ENCODE results near the gene TPRN. TPM values are rescaled to one million over a fixed set of nuclear protein-coding genes. Genes with fewer than 3 reads are reported as not detected.

The TPRN gene
- total RNA-seq, 1 donor from 2014 or later: 16.0 TPM

GRCh38 chr9:137192859-137193258 is 7.7 kb downstream of the TPRN start:
- H4K20me1 ChIP-seq (ENCODE audit: insufficient read depth, low read length): peaks cover 79% of the 10 kb centered on the region

GRCh38 chr9:137192448-137192780 is 8.1 kb downstream of the TPRN start:
- Mint-ChIP-seq H3K27me3 (ENCODE audit: low read depth, unreplicated experiment) (no peaks in the 10 kb centered on the region), H3K36me3 (ENCODE audit: low read depth, unreplicated experiment) (no peaks in the 10 kb centered on the region), H3K9me3 (ENCODE audit: unreplicated experiment) (no peaks in the 10 kb centered on the region), H3K4me3 (ENCODE audit: unreplicated experiment) (no peak overlapping the region), H3K27ac (ENCODE audit: unreplicated experiment) (no peak overlapping the region), H3K4me1 (ENCODE audit: low read depth, unreplicated experiment) (peaks cover 13% of the 10 kb centered on the region)
- peaks cover 77% of the 10 kb centered on the region for H4K20me1 ChIP-seq (ENCODE audit: insufficient read depth, low read length)
- no peak for FAIRE-seq
- no peak overlapping the region for H2AFZ ChIP-seq (ENCODE audit: low read depth, low read length)
- peaks cover 16% of the 10 kb centered on the region for H3K4me1 ChIP-seq (ENCODE audit: insufficient read depth, low read length)
- H3K4me3 ChIP-seq (ENCODE audit: insufficient read depth, low read depth, low read length): no peak overlapping the region
- TF ChIP-seq EZH2 (IDR thresholded peaks at IDR 0.05; ENCODE audit: insufficient read depth, low read length): no peak
- TF ChIP-seq, protein P1, sequence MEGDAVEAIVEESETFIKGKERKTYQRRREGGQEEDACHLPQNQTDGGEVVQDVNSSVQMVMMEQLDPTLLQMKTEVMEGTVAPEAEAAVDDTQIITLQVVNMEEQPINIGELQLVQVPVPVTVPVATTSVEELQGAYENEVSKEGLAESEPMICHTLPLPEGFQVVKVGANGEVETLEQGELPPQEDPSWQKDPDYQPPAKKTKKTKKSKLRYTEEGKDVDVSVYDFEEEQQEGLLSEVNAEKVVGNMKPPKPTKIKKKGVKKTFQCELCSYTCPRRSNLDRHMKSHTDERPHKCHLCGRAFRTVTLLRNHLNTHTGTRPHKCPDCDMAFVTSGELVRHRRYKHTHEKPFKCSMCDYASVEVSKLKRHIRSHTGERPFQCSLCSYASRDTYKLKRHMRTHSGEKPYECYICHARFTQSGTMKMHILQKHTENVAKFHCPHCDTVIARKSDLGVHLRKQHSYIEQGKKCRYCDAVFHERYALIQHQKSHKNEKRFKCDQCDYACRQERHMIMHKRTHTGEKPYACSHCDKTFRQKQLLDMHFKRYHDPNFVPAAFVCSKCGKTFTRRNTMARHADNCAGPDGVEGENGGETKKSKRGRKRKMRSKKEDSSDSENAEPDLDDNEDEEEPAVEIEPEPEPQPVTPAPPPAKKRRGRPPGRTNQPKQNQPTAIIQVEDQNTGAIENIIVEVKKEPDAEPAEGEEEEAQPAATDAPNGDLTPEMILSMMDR (IDR thresholded peaks at IDR 0.05; ENCODE audit: insufficient read depth, low read depth, low read length): no peak
- DNase-seq (ENCODE audit: low read depth): no peak
- no peaks in the 10 kb centered on the region for H3K27me3 ChIP-seq (ENCODE audit: insufficient read depth, low read length)
- H3K4me2 ChIP-seq (ENCODE audit: low read length): no peak overlapping the region
- H3K27ac ChIP-seq (ENCODE audit: low read depth, low read length): no peak overlapping the region
- no peaks in the 10 kb centered on the region for H3K36me3 ChIP-seq (ENCODE audit: insufficient read depth, low read length)
- no peaks in the 10 kb centered on the region for H3K9me3 ChIP-seq (ENCODE audit: insufficient read depth, low read depth, low read length)
- no peak overlapping the region for H3K9ac ChIP-seq (ENCODE audit: low read length)
- peaks cover 74% of the 10 kb centered on the region for H3K79me2 ChIP-seq (ENCODE audit: insufficient read depth, low read length)

More at GRCh38 chr9:137192859-137193258, 7.7 kb downstream of the TPRN start:
- Histone ChIP-seq H3K27me3 (ENCODE audit: insufficient read depth, low read length) (no peaks in the 10 kb centered on the region), H3K27ac (ENCODE audit: low read depth, low read length) (no peak overlapping the region), H3K9me3 (ENCODE audit: insufficient read depth, low read depth, low read length) (no peaks in the 10 kb centered on the region), H3K4me1 (ENCODE audit: insufficient read depth, low read length) (peaks cover 11% of the 10 kb centered on the region), H3K4me2 (ENCODE audit: low read length) (no peak overlapping the region), H3K79me2 (ENCODE audit: insufficient read depth, low read length) (peaks cover 74% of the 10 kb centered on the region), H3K9ac (ENCODE audit: low read length) (no peak overlapping the region), H2AFZ (ENCODE audit: low read depth, low read length) (no peak overlapping the region), H3K4me3 (ENCODE audit: insufficient read depth, low read depth, low read length) (no peak overlapping the region), H3K36me3 (ENCODE audit: insufficient read depth, low read length) (no peaks in the 10 kb centered on the region)
- Mint-ChIP-seq H3K27ac (ENCODE audit: unreplicated experiment) (no peak overlapping the region), H3K9me3 (ENCODE audit: unreplicated experiment) (no peaks in the 10 kb centered on the region), H3K27me3 (ENCODE audit: low read depth, unreplicated experiment) (no peaks in the 10 kb centered on the region), H3K4me3 (ENCODE audit: unreplicated experiment) (no peak overlapping the region), H3K36me3 (ENCODE audit: low read depth, unreplicated experiment) (no peaks in the 10 kb centered on the region), H3K4me1 (ENCODE audit: low read depth, unreplicated experiment) (peaks cover 10% of the 10 kb centered on the region)
- TF ChIP-seq EZH2 (IDR thresholded peaks at IDR 0.05; ENCODE audit: insufficient read depth, low read length): no peak
- TF ChIP-seq, protein P1 (IDR thresholded peaks at IDR 0.05; ENCODE audit: insufficient read depth, low read depth, low read length): no peak
- DNase-seq (ENCODE audit: low read depth) (no peak), FAIRE-seq (no peak)

DNA sequence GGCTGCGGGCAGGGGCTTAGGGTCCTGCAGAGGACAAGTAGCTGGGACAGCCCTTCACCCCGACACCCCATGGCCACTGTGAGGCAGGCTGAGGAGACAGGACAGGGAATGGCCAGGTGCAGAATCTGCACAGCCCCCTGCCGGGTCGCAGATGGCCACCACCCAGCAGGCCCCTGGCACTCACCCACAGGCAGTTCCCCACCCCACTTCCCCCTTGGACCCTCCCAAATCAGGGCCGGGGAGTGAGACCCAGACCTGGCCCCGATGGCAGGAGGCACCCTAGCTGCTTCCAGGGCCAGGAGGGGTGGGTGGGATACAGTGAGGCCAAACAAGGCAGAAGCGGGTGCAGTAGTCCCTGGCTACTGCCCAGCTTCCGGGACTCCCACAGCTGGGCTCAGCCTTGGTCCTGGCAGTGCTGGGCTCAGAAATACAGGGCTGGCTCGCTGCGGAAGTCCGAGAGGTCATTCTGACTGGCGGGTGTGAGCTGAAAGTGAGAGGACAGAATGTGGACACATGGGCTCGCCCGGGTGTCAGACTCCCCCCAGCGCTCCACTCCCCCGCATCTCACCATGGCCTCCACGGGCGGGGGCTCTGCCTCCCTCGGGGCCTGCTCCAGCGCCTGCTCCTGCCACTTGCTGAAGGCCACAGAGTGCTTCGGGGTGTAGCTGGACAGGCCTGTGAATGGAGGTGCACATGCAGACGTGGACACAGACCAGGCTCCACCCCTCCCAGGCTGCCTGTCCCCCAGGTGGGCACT is 8.7 kb downstream of the TPRN start:
- FAIRE-seq: no peak
- Histone ChIP-seq H3K9me3 (ENCODE audit: insufficient read depth, low read depth, low read length) (no peaks in the 10 kb centered on the region), H3K4me2 (ENCODE audit: low read length) (no peak overlapping the region), H3K4me1 (ENCODE audit: insufficient read depth, low read length) (peaks cover 19% of the 10 kb centered on the region), H3K36me3 (ENCODE audit: insufficient read depth, low read length) (no peaks in the 10 kb centered on the region), H4K20me1 (ENCODE audit: insufficient read depth, low read length) (peaks cover 78% of the 10 kb centered on the region), H2AFZ (ENCODE audit: low read depth, low read length) (no peak overlapping the region), H3K9ac (ENCODE audit: low read length) (no peak overlapping the region), H3K27me3 (ENCODE audit: insufficient read depth, low read length) (no peaks in the 10 kb centered on the region), H3K79me2 (ENCODE audit: insufficient read depth, low read length) (peaks cover 76% of the 10 kb centered on the region), H3K27ac (ENCODE audit: low read depth, low read length) (no peak overlapping the region), H3K4me3 (ENCODE audit: insufficient read depth, low read depth, low read length) (no peak overlapping the region)
- TF ChIP-seq, protein P1 (IDR thresholded peaks at IDR 0.05; ENCODE audit: insufficient read depth, low read depth, low read length): no peak
- TF ChIP-seq EZH2 (IDR thresholded peaks at IDR 0.05; ENCODE audit: insufficient read depth, low read length): no peak
- no peak overlapping the region for H3K27ac Mint-ChIP-seq (ENCODE audit: unreplicated experiment)
- H3K4me1 Mint-ChIP-seq (ENCODE audit: low read depth, unreplicated experiment): peaks cover 14% of the 10 kb centered on the region
- DNase-seq (ENCODE audit: low read depth): no peak
- peaks cover under 1% of the 10 kb centered on the region for H3K36me3 Mint-ChIP-seq (ENCODE audit: low read depth, unreplicated experiment)
- H3K4me3 Mint-ChIP-seq (ENCODE audit: unreplicated experiment): no peak overlapping the region
- no peaks in the 10 kb centered on the region for H3K9me3 Mint-ChIP-seq (ENCODE audit: unreplicated experiment)
- H3K27me3 Mint-ChIP-seq (ENCODE audit: low read depth, unreplicated experiment): no peaks in the 10 kb centered on the region
